Nephron progenitor cell (in vitro differentiated cells): ENCODE measurements around the gene AP2A2.
A peak's percentile ranks its signal among the peaks of the same experiment; 100 is the strongest.

ENCODE experiments used
- DNase-seq: peaks from one replicate; pipeline ENCODE4 v3.0.0; 2021
- H3K27ac Mint-ChIP-seq: 2 replicates; pipeline ENCODE4 v1.8.0; 2021; ENCODE audit warnings: mild to moderate bottlenecking, moderate library complexity, mixed read lengths
- H3K27me3 Mint-ChIP-seq: 2 replicates; pipeline ENCODE4 v1.8.0; 2021; ENCODE audit warnings: mild to moderate bottlenecking, low read depth, mixed read lengths; ENCODE audit not compliant: poor library complexity
- H3K36me3 Mint-ChIP-seq: 2 replicates; pipeline ENCODE4 v1.8.0; 2021; ENCODE audit warnings: low read depth, mixed read lengths
- H3K4me1 Mint-ChIP-seq: 2 replicates; pipeline ENCODE4 v1.8.0; 2021; ENCODE audit warnings: mixed read lengths
- H3K4me3 Mint-ChIP-seq: 2 replicates; pipeline ENCODE4 v1.8.0; 2021; ENCODE audit warnings: mild to moderate bottlenecking, moderate library complexity, mixed read lengths
- H3K9me3 Mint-ChIP-seq: 2 replicates; pipeline ENCODE4 v1.8.0; 2021; ENCODE audit warnings: mild to moderate bottlenecking, moderate library complexity, mixed read lengths
- TF ChIP-seq, protein P1 (sequence below): fragments of 200-600 bp; sonication (generic); IDR thresholded peaks from 2 replicates; pipeline ENCODE4 v1.5.0; 2021; ENCODE audit warnings: antibody characterized with exemption

The AP2A2 gene

GRCh38 chr11:934527-934926 lies 8.9 kb downstream of the AP2A2 start:
- peaks cover 7% of the 10 kb centered on the region for H3K27me3 Mint-ChIP-seq
- H3K36me3 Mint-ChIP-seq, result peaks cover 24% of the 10 kb centered on the region
- no peaks in the 10 kb centered on the region for H3K9me3 Mint-ChIP-seq
- H3K4me1 Mint-ChIP-seq, result peaks cover 31% of the 10 kb centered on the region
- no peak for DNase-seq
- H3K27ac Mint-ChIP-seq, result peak overlapping the region; percentile 19
- no peak overlapping the region for H3K4me3 Mint-ChIP-seq
- TF ChIP-seq, protein P1, sequence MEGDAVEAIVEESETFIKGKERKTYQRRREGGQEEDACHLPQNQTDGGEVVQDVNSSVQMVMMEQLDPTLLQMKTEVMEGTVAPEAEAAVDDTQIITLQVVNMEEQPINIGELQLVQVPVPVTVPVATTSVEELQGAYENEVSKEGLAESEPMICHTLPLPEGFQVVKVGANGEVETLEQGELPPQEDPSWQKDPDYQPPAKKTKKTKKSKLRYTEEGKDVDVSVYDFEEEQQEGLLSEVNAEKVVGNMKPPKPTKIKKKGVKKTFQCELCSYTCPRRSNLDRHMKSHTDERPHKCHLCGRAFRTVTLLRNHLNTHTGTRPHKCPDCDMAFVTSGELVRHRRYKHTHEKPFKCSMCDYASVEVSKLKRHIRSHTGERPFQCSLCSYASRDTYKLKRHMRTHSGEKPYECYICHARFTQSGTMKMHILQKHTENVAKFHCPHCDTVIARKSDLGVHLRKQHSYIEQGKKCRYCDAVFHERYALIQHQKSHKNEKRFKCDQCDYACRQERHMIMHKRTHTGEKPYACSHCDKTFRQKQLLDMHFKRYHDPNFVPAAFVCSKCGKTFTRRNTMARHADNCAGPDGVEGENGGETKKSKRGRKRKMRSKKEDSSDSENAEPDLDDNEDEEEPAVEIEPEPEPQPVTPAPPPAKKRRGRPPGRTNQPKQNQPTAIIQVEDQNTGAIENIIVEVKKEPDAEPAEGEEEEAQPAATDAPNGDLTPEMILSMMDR, result no peak

DNA sequence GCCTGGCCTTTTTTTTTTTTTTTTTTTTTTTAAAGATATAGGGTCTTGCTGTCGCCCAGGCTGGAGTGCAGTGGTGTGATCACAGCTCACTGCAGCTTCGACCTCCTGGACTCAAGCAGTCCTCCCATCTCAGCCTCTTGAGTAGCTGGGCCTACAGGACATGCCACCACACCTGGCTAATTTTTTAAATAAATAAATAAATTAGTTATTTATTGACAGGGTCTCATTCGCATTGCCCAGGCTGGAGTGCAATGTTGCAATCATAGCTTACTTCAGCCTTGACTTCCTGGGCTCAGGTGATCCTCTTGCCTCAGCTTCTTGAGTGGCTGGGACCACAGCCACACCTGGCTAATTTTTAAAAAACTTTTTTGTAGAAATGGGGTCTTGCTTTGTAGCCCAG lies 10.5 kb downstream of the AP2A2 start:
- TF ChIP-seq, protein P1, result no peak
- Mint-ChIP-seq H3K36me3 (peaks cover 31% of the 10 kb centered on the region), H3K9me3 (no peaks in the 10 kb centered on the region), H3K4me3 (no peak overlapping the region), H3K27me3 (peaks cover 7% of the 10 kb centered on the region), H3K27ac (no peak overlapping the region), H3K4me1 (peaks cover 39% of the 10 kb centered on the region)
- DNase-seq, result no peak

GRCh38 chr11:937841-938261 lies 12.2 kb downstream of the AP2A2 start:
- Mint-ChIP-seq H3K27me3 (peaks cover 7% of the 10 kb centered on the region), H3K36me3 (peaks cover 31% of the 10 kb centered on the region), H3K9me3 (no peaks in the 10 kb centered on the region), H3K4me1 (peaks cover 40% of the 10 kb centered on the region), H3K27ac (peak overlapping the region; percentile 60), H3K4me3 (no peak overlapping the region)
- TF ChIP-seq, protein P1, result no peak
- DNase-seq, result no peak

- Mint-ChIP-seq H3K9me3 (no peaks in the 10 kb centered on the region), H3K4me3 (no peak overlapping the region), H3K27me3 (peaks cover 1% of the 10 kb centered on the region), H3K4me1 (peaks cover 56% of the 10 kb centered on the region), H3K27ac (peak overlapping the region; percentile 85), H3K36me3 (peaks cover 35% of the 10 kb centered on the region)
- no peak for DNase-seq
- TF ChIP-seq, protein P1, result no peak
Observed at GRCh38 chr11:940496-941135, 14.9 kb downstream of the AP2A2 start.

DNA sequence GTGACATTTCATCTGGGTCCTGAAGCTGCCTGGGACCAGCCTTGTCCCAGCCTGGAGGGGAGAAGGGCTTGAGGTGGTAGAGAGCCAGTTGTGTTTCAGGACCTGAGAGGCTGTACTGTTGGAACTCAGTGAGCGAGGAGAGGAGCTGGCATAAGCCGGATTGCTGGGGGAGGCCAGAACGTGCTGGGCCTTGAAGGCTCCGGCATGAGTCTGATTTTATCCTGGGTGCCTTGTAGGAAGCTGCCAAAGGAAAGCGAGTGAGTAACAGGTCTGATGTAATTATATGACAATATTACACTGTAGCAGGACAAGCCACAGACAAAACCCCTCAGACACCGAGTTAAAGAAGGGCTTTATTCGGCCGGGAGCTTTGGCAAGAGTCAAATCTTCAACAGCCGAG lies 17.2 kb downstream of the AP2A2 start:
- H3K9me3 Mint-ChIP-seq, result peaks cover 2% of the 10 kb centered on the region
- peaks cover 41% of the 10 kb centered on the region for H3K36me3 Mint-ChIP-seq
- H3K4me1 Mint-ChIP-seq, result peaks cover 68% of the 10 kb centered on the region
- peak overlapping the region; percentile 45 for H3K27ac Mint-ChIP-seq
- H3K27me3 Mint-ChIP-seq, result peaks cover 3% of the 10 kb centered on the region
- DNase-seq, result no peak
- no peak overlapping the region for H3K4me3 Mint-ChIP-seq
- TF ChIP-seq, protein P1, result no peak
